ENCODE results near the gene GLTP.

DNA sequence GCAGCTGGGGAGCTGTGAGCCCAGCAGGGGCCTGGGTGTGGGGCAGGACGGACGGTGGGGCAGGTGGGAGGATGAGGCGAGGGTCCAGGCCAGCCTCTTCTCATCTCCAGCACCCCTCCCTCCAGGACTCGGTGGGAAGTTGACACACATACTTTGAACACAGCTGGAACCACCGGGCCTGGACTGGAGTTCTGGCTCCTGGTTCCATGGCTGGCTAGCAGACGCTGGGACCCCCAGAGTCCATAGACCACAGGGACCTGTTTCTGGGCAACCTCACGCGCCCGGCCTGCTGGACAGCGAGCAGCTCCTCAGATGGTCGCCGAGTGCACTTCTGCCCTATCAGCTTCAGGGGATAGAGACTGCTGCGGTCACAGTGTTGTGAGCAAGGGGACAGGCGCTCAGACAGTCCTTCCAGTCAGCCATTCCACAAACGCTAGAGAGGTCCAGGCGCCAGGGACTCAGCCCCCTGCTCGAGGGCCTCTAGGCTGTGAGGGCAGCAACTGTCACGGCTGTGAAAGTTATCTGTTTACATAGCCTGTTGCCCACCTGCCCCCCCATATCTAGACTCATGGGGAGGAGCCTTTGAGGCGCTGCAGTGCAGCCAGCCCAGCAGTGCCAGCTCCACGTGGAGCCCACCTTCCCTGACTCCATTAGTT, 45.0 kb upstream of the GLTP start:
- TF ChIP-seq YY1 (IDR thresholded peaks at IDR 0.05; ENCODE audit: low read depth) (no peak), TEAD4 (IDR thresholded peaks at IDR 0.05) (no peak), FOXM1 (IDR thresholded peaks at IDR 0.05; ENCODE audit: borderline replicate concordance, low read depth) (no peak)

Data from Ishikawa (cell line).